HG02870 (cell line): Measurements from ENCODE around the gene TM2D3.
"Not testable (repeated sequence)": the region's sequence is repeated elsewhere in the genome, so short reads cannot be mapped to it uniquely, and the experiment has no call there.

ENCODE experiments used
- ATAC-seq: cut with Tn5 transposase; IDR thresholded peaks from one replicate; pipeline ENCODE4 v1.9.1; 2021; ENCODE audit warnings: mild to moderate bottlenecking, moderate library complexity; ENCODE audit not compliant: unreplicated experiment

Gene TM2D3

DNA sequence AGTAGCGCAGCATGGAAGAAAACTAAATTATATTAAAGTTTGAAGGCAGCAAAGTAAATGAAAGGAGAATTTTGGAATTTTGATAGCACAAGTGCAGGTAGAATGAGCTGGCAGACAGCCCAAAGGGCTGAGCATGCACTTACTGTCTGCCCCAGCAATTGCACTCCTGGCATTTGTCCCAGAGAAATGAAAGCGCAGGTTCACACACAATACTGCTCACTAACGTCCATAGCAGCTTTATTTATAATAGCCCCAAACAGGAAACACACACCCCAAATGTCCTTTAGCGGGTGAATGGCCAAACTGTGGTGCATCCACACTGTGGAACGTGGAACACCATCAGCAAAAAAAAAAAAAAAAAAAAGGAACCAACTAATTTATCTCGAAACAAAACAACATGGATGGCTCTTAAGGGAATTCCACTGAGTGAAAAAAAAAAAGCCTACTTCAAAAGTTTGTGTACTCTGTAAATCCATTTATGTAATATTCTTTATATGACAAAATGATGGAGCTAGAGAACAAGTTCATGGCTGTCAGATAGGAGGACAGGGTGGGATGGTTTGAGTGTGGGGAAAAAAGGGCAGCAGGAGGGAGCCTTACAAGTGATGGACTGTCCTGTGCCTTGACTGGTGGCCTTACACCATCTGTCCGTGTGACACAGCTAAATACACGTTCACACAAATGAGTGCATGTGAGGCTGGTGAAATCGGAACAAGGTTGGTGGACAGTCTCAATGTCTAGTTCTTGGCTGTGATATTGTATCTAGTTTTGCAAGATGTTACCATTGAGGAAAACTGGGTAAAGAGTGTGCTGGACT is 6.0 kb upstream of the TM2D3 start:
- ATAC-seq: no peak

DNA sequence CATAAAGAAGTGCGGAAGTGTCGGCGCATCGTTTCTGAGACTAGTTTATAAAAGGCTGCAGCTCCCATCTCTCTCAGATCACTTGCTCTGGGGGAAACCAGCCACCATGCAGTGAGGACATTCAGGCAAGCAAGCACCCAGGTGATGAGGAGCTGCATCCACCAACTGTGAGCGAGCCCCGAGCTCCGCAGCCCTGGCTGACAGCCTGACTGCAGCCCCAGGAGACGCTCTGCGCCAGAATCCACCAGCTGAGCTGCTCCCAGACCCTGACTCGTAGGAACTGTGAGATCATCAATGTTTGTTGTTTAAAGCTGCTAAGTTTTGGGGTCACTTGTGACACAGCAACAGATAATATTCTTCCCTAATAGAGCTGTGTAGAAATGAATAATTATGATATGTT is 5.0 kb upstream of the TM2D3 start:
- no peak for ATAC-seq

DNA sequence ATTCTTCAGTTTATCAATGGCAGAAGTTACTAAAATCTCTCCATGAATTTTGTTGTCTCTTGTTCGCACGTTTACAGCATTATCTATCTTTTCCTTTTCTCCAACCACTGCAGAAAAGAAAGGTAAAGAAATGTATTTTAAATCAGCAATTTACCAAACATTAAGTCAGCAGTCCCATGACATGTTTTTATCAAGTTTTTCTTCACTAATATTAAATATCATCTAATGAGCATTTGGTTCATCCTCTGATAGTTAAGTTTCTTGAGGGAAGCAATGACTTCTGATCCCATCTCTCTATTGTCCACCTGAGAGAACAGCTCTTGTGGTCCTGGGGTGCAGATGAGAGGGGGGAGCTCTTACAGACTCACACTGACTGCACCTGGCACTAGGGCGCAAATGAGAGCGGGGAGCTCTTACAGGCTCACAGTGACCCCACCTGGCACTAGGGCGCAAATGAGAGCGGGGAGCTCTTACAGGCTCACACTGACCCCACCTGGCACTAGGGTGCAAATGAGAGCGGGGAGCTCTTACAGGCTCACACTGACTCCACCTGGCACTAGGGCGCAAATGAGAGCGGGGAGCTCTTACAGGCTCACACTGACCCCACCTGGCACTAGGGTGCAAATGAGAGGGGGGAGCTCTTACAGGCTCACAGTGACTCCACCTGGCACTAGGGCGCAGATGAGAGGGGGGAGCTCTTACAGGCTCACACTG is 2.6 kb upstream of the TM2D3 start:
- ATAC-seq: not testable (repeated sequence)

DNA sequence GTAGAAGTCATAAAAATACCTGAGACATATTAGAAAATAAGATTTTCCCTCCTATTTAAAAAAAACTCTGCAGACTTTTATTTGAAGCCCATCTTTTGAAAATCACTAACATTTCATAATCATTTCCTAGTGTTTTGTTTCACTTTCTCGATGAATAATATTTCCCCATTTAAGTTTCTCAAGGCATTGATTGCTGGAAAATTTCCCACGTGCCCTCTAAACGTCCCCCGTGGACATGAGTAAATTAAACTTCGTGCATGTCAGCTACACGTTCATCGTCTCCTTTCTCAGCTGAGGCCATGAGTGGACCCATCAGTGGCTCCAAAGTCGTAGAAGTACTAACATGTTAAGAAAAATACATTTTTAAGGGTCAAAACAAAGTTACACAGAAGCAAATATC is 2.0 kb upstream of the TM2D3 start:
- no peak for ATAC-seq

DNA sequence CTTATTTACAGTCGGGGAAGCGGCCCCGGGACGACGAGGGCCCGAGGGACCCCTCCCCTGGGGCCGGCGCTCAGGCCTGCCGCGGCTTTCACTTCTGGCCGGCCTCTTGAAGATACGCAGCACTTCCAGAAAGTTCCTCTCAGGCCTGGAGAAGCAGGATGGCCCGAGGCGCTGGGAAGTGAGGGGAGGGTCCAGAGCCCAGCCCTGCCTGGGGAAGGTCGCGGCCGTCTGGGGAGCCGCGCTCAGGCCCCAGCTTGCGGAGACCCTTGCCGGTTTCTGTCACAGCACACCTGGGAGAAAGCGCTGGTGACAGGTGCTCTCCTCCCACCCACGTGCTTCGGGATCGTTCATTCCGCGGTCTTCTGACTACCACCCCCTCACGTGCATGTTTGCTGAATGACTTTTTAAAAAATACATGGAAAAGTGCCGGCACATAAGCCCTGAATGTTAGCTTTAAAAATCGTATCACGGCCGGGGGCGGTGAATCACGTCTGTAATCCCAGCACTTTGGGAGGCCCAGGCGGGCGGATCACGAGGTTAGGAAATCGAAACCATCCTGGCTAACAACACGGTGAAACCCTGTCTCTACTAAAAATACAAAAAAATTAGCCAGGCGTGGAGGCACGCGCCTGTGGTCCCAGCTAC is 727 bp upstream of the TM2D3 start:
- no peak for ATAC-seq

DNA sequence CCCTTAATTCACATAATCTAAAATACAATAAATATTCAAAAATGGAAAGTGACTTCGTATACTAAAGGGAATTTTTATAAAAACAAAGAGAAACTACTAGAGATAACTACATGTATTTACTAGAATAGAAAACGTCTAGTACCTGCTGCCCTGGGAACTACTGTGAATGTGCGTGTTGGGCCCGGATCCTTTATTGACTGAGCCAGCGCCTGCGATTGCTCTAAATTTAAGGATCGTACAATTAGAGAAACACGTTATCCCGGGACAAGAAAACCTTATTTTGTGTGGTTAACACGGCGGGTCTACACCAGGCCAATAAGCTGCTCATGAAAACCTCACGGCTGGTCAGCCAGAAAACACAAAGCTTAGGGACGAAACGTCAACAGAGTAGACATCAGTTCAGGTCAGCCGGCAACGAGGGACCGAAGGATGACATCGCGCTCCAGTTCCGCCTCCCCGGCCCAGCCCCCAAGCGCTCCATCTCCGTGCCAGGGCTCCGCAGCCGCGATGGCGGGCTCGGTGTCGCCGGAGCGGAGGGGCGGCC is 555 bp downstream of the TM2D3 start:
- ATAC-seq: peak; percentile 44

DNA sequence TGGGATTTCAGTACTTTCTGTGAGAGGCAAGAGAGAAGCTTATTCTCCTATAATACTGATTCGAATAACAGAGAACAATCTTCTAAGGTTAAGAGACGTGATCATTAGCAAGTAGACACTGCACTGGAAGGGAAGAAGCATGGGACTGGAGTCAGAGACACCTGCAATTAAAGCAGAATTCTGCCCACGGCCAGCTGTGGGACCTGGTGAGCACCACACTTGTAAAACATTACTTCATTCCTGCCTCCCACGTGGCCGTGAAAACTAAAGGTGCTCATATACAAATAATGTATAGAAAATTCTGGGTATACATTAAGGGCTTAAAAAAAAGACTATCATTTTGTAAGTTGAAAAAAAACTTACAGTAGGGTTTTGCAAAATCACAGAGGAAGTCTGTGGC is 2.0 kb downstream of the TM2D3 start:
- no peak for ATAC-seq

DNA sequence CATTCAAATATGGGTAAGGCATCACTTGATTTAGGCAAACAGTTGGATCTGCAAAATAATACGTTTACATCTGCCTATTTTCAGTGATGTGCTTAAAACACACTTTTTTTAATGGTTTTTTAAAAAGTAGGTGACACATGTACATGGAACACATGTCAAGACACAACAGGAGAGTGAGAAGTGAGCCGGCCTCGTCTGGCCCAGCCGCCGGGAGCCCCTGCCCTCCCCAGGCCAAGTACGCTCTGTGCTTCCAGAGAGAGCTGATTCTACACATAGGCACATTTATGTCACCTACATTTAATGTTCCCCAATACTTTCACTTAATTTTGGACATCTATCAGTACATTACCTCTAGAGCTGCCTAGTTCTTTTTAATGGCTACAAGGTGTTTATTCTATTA is 3.8 kb downstream of the TM2D3 start:
- ATAC-seq: no peak

DNA sequence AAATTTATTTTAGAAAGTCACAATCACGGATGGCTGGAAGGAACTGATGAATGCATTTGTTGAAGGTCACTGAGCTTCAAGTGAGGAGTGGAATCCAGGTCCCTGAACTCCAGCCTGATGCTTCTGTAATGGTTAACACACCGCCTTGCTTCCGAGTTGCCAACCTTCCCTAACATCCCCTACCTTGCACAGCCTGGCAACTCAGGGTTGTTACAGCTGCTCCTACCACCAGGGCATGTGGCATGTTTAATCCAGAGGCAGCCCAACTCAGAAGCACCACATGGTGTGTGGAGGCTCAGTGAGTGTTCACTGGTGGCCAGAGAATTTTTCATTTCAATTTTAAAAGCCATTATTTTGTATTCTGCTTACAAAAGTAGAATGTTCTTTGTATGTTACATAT is 4.9 kb downstream of the TM2D3 start:
- no peak for ATAC-seq

DNA sequence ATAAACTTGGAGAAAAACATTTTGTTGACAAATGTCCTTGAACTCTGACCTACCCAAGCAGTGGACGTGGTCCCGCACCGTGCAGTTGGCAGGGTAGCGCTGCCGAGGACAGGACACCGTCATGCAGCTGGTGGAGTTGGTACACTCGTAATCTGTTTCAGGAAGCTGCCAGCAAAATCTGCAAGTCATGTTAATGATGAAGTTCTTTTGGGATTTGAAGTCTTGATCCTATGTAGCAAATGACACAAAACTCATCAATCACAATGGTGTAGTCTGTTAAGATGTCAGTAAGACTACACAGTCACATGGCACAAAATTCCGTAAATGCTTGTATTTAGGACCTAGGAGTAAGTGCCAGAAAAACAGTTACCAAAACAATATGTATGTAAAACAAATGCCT is 5.5 kb downstream of the TM2D3 start:
- ATAC-seq: no peak

DNA sequence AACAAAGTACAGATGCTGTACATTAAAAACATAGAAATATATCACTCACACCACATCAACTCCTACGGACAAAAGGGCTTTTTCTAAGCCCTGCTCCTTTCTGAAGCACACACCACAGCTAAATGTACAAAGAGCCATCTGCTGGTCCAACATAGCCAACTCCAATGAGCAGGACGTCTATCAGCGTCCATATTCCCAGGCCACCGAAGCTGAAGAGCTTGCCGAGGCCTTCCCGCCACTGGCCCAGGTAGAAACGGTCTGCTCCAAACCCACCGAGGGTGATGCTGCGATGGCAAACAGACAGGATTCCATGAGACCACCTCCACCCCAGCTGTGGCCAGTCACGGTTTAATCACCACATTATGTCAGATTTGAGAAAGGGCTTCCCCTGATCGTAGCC is 9.8 kb downstream of the TM2D3 start:
- no peak for ATAC-seq

DNA sequence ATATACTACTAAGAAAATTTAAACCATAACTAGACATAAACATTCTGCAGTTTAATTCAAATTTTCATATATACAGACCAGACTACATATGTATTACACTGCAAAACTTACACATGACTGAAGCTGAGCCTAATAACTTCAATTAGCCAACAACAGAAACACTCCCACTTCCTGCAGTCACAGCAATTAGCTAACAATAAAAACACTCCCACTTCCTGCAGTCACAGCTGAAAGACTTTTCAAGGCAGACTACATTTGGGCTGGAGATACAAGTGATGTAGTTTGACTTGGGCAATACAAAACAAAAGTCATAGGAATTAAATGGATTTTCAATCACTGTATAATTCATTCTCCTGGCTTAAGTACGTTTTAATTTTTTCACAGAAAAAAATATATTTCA is 10.3 kb downstream of the TM2D3 start:
- ATAC-seq: no peak

DNA sequence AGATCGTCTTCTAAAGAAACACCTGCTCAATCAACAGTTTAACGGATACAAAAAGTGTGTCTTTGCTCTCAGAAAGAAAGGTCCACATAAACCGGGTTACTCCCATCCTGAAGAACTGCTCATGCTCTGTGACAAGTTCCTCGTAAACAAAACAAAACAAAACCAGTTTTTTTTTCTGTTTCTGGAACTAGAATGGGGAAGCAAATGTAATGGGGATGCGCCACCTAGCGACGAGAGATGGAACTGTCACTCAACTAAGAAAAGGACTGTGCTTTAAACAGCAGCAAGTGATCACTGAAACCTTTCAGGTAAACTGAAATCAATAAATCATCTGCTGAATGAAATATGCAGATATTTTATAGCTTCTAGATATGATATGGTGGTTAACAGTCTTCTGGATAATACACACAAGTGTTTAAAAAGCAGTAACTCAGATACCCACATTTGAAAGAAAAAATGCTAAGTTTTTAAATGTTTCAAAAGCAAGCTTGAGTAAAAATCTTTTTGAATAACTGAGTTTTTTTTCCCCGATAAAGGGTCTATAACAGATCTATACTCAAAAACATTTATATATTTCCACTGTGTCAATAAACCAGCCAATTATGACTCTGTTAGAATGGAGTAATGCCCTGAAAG is 10.9 kb downstream of the TM2D3 start:
- ATAC-seq: no peak

DNA sequence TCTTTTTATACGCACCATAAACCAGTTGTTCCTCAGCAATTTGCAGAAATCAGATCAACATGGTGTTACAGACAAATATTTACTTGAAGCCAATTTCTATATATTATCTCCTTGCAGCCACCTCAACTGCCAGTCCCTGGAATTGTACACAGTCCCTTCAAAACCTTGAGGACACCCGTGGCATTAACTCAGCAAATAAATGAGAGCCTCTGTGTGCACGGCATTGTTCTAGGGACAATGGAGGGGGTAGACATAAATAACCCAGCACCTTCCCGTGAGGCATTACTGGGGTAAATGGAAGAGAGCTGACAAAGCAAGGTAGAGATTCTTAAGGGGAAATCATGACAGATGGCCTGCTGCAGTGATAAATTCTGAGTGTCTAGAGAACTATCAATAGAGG is 12.5 kb downstream of the TM2D3 start:
- no peak for ATAC-seq

DNA sequence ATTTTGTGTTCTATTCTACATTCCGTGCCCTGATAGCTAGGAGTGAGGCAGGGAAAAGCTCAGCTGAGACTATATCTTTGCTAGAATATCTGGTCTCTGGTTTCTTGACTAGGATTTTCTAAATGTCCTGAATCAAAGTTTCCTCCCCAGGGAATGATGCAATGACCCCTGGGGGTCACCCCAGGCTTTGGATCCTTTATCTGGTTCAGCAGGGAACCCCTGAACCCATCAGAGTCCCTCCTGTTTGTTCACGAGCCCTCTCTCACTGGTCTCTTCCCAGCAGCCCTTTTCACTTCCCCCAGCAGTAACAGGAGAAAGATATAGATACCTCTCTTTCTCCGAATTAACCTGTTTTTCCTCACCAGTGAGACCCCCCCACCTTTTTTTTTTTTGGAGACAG is 14.3 kb downstream of the TM2D3 start:
- no peak for ATAC-seq

DNA sequence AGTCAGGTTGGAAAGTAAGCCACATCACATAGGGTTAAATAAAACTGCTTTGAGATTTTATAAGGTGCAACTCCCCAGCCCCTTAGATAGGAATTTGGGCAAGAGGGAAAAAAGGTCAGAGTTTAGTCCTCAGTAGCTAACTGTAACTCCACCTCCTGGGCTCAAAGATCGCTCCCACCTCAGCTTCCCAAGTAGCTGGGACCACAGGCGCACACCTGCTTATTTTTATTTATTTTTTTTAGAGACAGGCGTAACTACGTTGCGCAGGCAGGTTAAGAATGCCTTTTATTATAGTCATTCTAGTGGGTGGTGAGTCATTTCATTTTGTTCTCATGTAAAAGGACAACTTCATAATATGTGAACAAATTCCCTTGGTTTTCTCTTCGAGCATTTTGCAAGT is 14.7 kb downstream of the TM2D3 start:
- ATAC-seq: no peak

DNA sequence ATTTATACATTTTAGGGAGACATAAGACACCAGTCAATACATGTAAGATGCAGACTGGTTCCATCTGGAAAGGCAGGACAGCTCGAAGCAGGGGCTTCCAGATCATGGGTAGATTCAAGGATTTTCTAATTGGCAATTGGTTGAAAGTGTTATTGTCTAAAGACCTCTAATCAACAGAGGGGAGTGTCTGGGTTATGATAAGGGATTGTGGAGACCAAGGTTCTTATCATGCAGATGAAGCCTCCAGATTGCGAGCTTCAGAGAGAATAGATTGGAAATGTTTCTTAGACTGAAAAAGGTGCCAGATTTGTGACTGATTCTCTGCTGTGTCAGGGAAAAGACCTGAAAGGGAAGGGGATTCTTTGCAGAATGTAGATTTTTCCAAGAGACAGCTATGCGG is 15.1 kb downstream of the TM2D3 start:
- no peak for ATAC-seq

DNA sequence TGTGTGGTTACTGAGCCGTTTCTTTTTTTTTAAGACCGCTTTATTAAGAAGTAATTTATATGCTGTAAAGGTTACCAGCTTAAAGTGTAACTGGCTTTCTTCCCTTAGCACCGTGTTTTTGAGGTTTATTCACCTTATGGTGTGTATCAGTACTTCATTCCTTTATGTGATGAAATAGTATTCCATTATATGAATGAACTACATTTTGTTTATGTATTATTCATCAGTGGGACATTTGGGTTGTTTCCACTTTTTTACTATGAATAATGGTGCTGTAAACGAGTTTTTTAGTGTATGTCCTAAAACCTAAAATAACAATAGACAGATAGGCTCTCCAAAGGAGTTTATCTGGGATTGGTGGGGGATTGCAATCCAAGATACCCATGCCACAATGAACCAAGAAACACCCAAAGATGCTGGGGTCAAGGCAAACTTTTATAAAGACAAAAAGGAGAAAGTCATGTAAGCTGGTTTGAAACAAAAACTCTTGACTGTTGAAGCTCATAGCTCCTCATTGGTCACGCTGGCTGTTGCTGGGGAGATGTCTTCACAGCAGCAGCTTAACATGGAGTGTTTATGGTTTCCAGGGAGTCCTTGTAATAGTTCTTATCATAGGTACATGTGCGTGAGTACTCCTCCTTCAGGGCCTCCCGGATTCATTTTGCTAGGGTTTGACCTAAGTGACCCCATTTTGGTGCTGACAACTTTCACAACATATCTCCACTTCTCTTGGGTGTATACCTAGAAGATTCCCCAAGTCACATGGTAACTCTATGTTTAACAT is 16.0 kb downstream of the TM2D3 start:
- no peak for ATAC-seq

DNA sequence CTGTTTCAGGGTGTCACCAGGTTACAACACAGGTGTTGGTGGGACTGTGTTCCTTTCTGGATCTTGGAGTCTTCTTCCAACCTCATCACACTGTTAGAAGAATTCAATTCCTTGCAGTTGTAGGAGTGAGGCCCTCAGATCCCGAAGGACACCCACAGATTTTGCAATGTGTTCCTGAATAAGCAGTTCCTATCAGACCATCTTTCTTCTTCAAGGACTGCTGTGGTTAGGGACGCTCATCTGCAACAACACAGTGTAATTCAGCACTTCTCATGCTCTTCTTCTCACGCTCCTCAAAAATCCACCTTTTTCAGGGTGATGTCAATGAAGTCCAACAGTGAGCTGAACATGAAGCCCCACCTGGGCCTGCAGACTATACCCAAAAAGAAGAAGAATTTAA is 18.8 kb downstream of the TM2D3 start:
- no peak for ATAC-seq

DNA sequence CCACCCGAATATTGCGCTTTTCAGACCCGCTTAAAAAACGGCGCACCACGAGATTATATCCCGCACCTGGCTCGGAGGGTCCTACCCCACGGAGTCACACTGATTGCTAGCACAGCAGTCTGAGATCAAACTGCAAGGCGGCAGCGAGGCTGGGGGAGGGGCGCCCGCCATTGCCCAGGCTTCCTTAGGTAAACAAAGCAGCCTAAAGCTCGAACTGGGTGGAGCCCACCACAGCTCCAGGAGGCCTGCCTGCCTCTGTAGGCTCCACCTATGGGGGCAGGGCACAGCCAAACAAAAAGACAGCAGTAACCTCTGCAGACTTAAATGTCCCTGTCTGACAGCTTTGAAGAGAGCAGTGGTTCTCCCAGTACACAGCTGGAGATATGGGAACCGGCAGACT is 25.5 kb downstream of the TM2D3 start:
- ATAC-seq: not testable (repeated sequence)

DNA sequence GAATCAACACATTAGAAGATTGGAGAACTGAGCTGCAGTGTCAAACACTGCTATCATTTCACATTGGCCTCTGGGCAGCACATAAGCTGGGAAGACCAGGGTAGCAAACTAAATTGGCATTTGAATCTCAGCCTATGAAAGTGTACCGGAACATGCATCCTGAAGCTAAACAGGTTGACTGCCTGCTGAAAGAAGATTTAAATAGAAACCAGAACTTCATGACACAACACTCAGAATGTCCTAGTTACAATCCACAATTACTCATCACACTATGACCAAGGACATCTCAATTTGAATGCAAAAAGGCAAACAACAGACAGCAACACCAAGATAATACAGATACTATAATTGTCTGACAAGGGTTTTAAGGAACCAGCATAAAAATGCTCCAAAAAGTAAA is 26.2 kb downstream of the TM2D3 start:
- no peak for ATAC-seq
